Measurements from ENCODE around the gene NSL1. TPM values are rescaled to one million over a fixed set of nuclear protein-coding genes. Genes with fewer than 3 reads are reported as not detected.

NSL1 gene
- total RNA-seq, 1 experiment from 2014 or later, result 36.4 TPM

DNA sequence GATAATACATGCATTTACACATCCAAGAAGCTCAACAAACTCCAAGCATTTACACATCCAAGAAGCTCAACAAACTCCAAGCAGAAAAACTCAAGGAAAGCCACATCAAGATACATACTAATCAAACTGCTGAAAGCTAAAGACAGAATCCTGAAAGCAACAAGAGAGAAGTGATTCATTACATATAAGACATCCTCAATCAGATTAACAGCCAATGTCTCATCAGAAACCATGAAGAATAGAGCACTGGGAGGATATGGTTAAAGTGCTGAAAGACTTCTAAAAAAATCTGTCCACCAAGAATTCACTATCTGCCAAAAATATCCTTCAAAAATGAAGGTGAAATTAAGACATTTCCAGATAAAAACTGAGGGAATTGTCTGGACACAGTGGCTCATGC is 46.3 kb downstream of the NSL1 start:
- peaks cover 32% of the 10 kb centered on the region for H3K79me2 ChIP-seq (ENCODE audit: insufficient read depth, low read length)
- no peaks in the 10 kb centered on the region for H3K36me3 ChIP-seq (ENCODE audit: control insufficient read depth in 1 of 2, insufficient read depth in 2 of 2, low read length in 2 of 2)
- H3K27me3 ChIP-seq (ENCODE audit: insufficient read depth, low read length), result no peaks in the 10 kb centered on the region
- no peak for TF ChIP-seq CEBPB (IDR thresholded peaks at IDR 0.05; ENCODE audit: low read depth)
- H3K4me1 ChIP-seq (ENCODE audit: control insufficient read depth in 1 of 2, insufficient read depth in 2 of 2, low read length in 2 of 2), result peaks cover 0 to 5% of the 10 kb centered on the region in 2 experiments; a peak in 3 of 4 replicates
- BruUV-seq (replicated peaks), result no TSS peak
- no peaks in the 10 kb centered on the region; a peak in 1 of 4 replicates for H3K9me3 ChIP-seq (ENCODE audit: control insufficient read depth in 1 of 2, insufficient read depth in 1 of 2, low read depth in 1 of 2, low read length in 2 of 2)
- H3K4me3 ChIP-seq (replicated peaks in 1 of 2; ENCODE audit: low read depth in 1 of 2, low read length in 2 of 2), result no peak overlapping the region
- no peaks in the 10 kb centered on the region for H3K9me2 ChIP-seq (ENCODE audit: insufficient read depth)
- H2AFZ ChIP-seq (ENCODE audit: low read depth, low read length, poor library complexity, severe bottlenecking), result no peak overlapping the region
- H4K20me1 ChIP-seq (ENCODE audit: insufficient read depth), result no peaks in the 10 kb centered on the region
- DNase-seq (ENCODE audit: low read depth, low spot score) (no peak), ATAC-seq (no peak)
- H3K4me2 ChIP-seq (ENCODE audit: low read length), result no peak overlapping the region
- intact Hi-C loops (cut with micrococcal nuclease), result no loop called here
- RAD21 ChIA-PET (ENCODE audit: low non-redundant PET in 1 of 2, low total read pairs in 2 of 2, uncharacterized antibody in 2 of 2, unreplicated experiment in 2 of 2), result no interaction called here
- H3K27ac ChIP-seq (ENCODE audit: low read depth, low read length), result no peak overlapping the region
- CTCF ChIA-PET, result interaction anchor here (1.3 kb wide), 1 partner anchor 80 kb away, joined by 3 read pairs; no protein-coding TSS in a partner anchor
- H3K9ac ChIP-seq (ENCODE audit: low read length), result no peak overlapping the region
- POLR2A ChIA-PET, result no interaction called here

DNA sequence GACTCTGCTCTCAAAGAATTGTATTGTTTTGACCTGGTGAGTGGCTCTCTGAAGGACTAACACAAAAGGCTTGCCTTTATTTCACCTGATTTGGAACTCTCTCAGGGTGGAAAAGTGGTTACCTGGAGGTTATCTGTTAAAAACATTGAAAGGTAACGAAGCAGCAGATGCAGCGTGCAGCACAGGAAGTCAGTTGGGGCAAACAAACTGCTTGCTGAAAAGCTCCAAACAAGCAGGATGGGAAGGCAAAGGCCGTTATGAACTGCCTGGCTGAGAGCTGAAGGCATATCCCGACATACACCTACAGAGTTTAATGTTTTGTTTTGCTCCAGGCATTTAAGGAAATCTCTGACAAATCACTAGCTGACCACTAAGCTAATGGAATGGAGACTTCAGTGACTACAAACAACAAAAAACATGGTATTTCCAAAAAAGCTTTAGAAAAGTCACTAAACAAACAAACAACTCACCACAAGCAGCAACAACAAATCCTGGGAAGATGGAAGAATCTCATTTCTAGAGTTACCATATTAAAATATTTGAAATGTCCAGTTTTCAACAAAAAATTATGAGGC is 47.6 kb downstream of the NSL1 start:
- no TSS peak for BruUV-seq (replicated peaks)
- ChIA-PET CTCF (interaction anchor here (1.4 kb wide), 1 partner anchor 17 kb away, joined by 4 read pairs; no protein-coding TSS in a partner anchor), POLR2A (no interaction called here), RAD21 (ENCODE audit: low non-redundant PET in 1 of 2, low total read pairs in 2 of 2, uncharacterized antibody in 2 of 2, unreplicated experiment in 2 of 2) (no interaction called here)
- intact Hi-C loops (cut with micrococcal nuclease), result no loop called here
- Histone ChIP-seq H2AFZ (ENCODE audit: low read depth, low read length, poor library complexity, severe bottlenecking) (no peak overlapping the region), H3K9me2 (ENCODE audit: insufficient read depth) (no peaks in the 10 kb centered on the region), H3K27ac (ENCODE audit: low read depth, low read length) (no peak overlapping the region), H3K4me1 (ENCODE audit: control insufficient read depth in 1 of 2, insufficient read depth in 2 of 2, low read length in 2 of 2) (no peaks in the 10 kb centered on the region), H3K27me3 (ENCODE audit: insufficient read depth, low read length) (no peaks in the 10 kb centered on the region), H3K4me3 (replicated peaks in 1 of 2; ENCODE audit: low read depth in 1 of 2, low read length in 2 of 2) (no peak overlapping the region), H3K4me2 (ENCODE audit: low read length) (no peak overlapping the region), H3K9ac (ENCODE audit: low read length) (no peak overlapping the region), H3K79me2 (ENCODE audit: insufficient read depth, low read length) (peaks cover 28% of the 10 kb centered on the region), H4K20me1 (ENCODE audit: insufficient read depth) (no peaks in the 10 kb centered on the region), H3K36me3 (ENCODE audit: control insufficient read depth in 1 of 2, insufficient read depth in 2 of 2, low read length in 2 of 2) (no peaks in the 10 kb centered on the region), H3K9me3 (ENCODE audit: control insufficient read depth in 1 of 2, insufficient read depth in 1 of 2, low read depth in 1 of 2, low read length in 2 of 2) (no peaks in the 10 kb centered on the region; a peak in 1 of 4 replicates)
- DNase-seq (ENCODE audit: low read depth, low spot score) (no peak), ATAC-seq (no peak)
- TF ChIP-seq POLR2A (IDR thresholded peaks at IDR 0.05; ENCODE audit: borderline replicate concordance, extremely low read depth, insufficient read depth, insufficient read length) (no peak), YY1 (IDR thresholded peaks at IDR 0.05; ENCODE audit: extremely low read depth, insufficient replicate concordance, low read depth, low read length) (no peak), SP1 (IDR thresholded peaks at IDR 0.05; ENCODE audit: low read depth) (no peak), CEBPB (IDR thresholded peaks at IDR 0.05; ENCODE audit: low read depth) (no peak), ZFX (IDR thresholded peaks at IDR 0.05) (no peak), RAD21 (IDR thresholded peaks at IDR 0.05; ENCODE audit: low read depth) (no peak), FOSL1 (IDR thresholded peaks at IDR 0.05; ENCODE audit: low read depth) (no peak), TCF7L2 (IDR thresholded peaks at IDR 0.05; ENCODE audit: borderline replicate concordance, extremely low read depth, insufficient read depth, insufficient read length) (no peak), EZH2 (IDR thresholded peaks at IDR 0.05) (no peak)
- TF ChIP-seq, protein P1, sequence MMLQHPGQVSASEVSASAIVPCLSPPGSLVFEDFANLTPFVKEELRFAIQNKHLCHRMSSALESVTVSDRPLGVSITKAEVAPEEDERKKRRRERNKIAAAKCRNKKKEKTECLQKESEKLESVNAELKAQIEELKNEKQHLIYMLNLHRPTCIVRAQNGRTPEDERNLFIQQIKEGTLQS (IDR thresholded peaks at IDR 0.05), result no peak
- TF ChIP-seq, protein P2, sequence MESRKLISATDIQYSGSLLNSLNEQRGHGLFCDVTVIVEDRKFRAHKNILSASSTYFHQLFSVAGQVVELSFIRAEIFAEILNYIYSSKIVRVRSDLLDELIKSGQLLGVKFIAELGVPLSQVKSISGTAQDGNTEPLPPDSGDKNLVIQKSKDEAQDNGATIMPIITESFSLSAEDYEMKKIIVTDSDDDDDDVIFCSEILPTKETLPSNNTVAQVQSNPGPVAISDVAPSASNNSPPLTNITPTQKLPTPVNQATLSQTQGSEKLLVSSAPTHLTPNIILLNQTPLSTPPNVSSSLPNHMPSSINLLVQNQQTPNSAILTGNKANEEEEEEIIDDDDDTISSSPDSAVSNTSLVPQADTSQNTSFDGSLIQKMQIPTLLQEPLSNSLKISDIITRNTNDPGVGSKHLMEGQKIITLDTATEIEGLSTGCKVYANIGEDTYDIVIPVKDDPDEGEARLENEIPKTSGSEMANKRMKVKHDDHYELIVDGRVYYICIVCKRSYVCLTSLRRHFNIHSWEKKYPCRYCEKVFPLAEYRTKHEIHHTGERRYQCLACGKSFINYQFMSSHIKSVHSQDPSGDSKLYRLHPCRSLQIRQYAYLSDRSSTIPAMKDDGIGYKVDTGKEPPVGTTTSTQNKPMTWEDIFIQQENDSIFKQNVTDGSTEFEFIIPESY (IDR thresholded peaks at IDR 0.05; ENCODE audit: extremely low read depth, insufficient replicate concordance, low read length), result no peak
